ENCODE measurements around the gene TMEM114.

Gene TMEM114

DNA sequence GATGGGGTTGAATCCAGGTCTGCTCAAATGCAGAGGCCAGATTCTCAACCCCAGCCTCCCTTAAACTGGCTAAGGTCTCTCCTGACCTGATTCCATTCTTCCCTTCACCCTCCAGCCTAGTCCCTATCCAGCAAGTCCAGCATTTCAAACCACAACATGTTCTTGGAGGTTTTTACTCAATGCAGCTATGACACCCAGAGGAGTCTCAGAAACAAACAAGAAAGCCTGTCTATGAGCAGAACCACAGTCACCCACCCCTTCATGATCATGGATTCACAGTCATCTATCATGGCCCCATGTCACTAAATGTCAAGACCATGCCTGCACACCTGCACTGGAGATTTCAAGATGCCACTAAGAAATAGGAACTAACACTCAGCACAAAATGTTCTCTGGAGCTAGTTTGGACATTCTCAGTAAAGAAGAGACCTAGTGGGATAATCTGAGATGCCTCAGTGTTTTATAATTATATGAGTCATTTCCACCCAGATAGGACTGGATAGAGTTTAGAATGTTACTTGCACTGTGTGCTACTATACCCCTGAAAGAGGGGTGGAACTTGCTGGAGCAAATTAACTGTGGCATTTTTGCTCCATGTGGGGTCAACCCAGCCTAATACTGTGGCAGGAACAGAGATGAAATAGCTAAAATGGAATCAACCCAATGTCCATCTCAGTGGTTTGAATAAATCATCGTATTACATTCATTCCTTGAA, 21.7 kb upstream of the TMEM114 start:
- no peak for DNase-seq

- no peak for DNase-seq
Observed at GRCh38 chr16:8611122-8611521, 20.8 kb upstream of the TMEM114 start.

DNA sequence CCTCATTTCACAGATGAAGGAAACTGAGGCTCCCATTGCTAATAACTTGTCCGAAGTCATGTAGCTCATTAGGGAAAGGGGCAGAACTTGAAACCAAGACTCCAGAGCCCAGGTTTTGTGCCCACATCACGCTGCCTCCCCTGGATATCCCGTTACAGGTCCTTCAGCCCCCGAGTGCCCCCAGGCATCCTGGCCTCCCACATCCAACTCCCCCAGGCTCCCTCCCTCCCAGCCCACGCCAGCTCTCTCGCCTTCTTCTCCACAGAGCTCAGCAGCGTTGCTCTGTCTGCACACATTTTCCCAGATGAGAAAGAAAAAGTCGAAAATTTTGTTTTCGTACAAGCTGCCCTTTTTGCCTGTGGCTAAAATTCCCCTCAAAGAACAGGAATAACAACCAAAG, 16.9 kb upstream of the TMEM114 start:
- DNase-seq, result no peak

DNA sequence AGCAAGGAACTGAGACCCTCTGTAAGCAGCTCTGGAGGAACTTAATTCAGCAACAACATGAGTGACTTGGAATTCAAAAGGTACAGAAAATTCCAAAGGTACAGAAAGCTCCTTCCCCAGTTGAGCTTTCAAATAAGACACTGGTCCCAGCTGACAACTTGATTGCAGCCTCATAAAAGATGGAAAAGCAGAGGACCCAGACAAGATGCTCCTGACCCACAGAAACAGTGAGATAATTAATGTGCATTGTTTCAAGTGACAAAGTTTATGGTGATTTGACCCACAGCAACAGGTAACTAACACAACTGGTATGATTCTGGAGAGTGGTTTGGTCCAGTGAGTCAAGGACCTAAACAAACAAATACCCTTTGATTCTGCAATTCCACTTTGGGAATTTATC, 15.2 kb upstream of the TMEM114 start:
- no peak for DNase-seq

- DNase-seq, result no peak
Observed at GRCh38 chr16:8600144-8600775, 9.9 kb upstream of the TMEM114 start.

DNA sequence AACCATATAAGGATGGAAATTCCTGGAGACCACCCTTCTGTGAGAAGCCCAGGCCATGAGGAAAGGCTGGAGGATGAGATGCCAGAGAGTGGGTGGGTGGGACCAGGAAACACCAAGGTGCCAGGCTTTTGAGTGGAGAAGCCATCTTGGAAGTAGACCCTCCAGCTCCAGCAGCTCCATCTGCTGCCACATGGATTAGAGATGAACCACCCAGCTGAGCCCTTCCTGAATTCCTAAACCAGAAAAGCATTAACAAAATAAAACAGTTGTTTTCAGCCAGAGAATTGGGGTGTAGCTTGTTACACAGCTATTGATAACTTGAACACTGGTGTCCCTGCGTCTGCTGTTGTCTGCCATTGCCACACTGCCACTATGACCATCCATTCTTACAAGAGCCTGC, 6.3 kb upstream of the TMEM114 start:
- DNase-seq, result no peak

GRCh38 chr16:8595783-8596182, 5.5 kb upstream of the TMEM114 start:
- no peak for DNase-seq

GRCh38 chr16:8594149-8594666, 3.9 kb upstream of the TMEM114 start:
- DNase-seq, result no peak

DNA sequence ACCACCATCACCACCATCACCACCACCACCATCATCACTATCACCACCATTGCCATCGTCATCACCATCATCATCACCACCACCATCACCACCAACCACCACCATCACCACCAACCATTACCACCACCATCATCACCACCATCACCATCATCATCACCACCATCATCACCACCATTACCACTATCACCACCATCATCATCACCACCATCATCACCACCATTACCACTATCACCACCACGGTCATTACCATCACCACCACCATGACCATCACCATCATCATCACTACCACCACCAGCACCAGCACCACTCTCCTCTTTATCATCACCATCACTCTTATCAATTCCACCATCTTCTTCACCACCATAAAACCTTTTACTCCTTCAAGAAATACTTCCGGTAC, 1.1 kb upstream of the TMEM114 start:
- no peak for DNase-seq

DNA sequence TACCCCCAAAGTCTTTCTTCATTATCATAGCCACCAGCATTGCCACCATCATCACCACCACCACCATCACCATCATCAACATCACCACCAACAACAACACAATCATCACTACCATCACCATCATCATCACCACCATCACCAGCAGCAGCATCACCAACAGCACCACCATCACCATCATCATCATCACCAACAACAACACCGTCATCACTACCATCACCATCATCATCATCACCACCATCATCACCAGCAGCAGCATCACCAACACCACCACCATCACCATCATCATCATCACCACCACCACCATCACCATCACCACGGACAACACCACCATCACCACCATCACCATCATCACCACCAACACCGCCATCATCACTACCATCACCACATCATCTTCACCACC, 500 bp upstream of the TMEM114 start:
- DNase-seq, result no peak

DNA sequence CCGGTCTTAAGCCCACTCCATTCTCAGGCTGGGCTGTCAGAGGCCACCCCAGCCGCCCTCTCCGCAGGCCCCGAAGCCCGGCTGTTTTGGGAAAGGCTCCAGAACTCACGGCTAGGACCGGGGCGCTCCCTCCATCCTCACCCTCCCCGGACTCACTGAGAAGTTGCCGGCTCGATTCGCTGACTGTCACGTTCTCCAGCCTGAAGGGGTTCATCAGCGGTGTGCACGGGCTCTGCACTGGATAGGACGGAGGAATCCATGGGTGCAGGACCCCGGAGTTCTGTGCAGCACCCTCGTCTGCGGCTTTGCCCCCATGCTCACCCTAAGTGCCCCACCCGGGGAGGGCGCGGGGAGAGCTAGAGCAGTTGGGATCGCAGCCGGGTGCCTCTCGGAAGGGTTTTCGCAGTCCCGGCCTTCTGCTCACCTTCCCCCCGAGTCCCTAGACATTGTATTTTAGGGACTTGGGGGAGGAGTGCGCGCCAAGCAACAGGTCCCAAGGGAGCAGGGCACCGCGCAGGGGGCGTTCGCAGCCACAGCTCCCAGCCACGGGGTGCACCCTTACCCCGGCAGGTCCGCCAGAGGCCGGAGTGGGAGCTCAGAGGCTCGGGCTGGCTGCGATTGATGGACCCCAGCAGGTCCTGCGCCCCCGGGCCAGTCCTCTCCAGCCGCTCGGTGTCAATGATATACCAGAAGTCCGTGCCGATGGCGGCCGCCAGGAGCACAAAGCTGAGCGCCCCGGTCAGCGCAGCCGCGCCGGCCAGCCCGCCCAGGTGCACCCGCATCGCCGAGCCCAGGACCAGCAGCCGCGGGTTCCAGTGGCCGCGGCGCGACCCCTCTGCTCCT, 1.0 kb downstream of the TMEM114 start:
- DNase-seq, result no peak

GRCh38 chr16:8588682-8589056, 1.6 kb downstream of the TMEM114 start:
- DNase-seq, result no peak

GRCh38 chr16:8587065-8587464, 3.2 kb downstream of the TMEM114 start:
- DNase-seq, result no peak

DNA sequence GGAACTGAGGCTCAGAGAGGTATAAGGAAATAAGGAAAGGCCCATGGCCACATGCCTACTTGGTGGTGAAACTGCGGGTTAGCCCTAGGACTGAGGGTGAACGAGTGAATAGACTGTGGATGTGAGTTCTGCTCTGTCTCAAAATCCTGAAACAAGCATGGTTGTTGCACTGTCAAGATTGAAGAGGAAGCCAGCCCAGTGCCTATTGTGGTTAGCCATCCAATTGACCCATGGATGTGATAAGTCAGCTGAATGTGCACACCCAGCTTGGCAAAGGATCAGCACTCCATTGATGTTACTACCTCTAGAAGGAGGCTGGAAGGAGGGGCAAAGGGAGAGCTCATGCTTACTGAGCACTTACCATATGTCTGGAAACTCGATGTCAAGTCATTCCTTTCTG, 4.5 kb downstream of the TMEM114 start:
- no peak for DNase-seq

- DNase-seq, result no peak
Observed at GRCh38 chr16:8585041-8585440, 5.3 kb downstream of the TMEM114 start.

- DNase-seq, result no peak
Observed at GRCh38 chr16:8583732-8584131, 6.6 kb downstream of the TMEM114 start.

DNA sequence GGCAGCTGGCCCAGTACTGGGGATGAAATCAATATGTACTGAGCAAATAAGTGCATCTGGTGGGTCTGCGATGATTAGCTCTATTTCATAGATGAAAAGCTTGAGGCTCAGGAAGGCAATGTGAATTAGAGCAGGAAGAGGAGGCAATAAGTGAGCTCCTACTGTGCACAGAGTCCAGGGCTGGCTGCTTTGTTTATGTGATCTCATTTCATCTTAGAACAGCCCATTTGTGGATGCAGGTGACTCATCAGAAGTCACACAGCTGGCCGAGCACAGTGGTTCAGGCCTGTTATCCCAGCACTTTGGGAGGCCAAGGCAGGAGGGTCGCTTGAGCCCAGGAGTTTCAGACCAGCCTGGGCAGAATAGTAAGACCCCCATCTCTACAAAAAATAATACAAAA, 7.1 kb downstream of the TMEM114 start:
- DNase-seq, result no peak

DNA sequence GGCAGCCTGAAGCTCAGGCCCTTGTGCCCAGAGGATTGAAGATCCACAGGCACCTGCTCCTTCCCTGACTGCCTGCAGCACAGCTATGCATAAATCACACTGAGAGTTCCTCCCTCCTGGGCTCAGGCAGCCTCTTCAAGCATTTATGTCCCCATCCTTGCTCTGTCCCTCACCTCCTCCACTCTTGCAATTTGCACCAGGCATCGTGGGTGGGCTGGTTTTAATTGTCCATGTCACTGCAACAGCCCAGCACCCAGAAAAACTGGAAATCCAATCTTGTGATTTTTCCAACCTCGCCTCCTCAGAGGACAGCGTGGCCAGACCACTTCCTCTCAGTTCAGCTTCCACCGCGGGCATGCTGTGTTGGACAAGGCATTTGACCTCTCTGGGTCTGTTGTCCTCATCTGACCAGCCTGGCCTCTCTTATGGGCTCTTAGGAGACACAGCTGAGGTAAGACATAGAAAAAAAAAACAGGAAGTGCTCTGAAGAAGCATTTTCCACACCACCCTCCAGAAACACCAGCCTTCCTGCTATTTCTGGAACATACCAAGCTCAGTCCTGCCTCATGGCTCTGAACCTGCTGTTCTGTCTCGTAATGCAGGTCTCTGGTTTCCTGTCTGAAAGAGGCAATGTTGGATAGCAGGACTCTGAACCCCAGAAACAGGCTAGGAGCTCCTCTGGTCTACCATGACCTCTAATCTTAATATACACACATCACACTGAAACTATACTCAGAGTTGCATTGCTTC, 8.3 kb downstream of the TMEM114 start:
- DNase-seq, result peak in 2 of 56 donors; percentile 5 to 13

DNA sequence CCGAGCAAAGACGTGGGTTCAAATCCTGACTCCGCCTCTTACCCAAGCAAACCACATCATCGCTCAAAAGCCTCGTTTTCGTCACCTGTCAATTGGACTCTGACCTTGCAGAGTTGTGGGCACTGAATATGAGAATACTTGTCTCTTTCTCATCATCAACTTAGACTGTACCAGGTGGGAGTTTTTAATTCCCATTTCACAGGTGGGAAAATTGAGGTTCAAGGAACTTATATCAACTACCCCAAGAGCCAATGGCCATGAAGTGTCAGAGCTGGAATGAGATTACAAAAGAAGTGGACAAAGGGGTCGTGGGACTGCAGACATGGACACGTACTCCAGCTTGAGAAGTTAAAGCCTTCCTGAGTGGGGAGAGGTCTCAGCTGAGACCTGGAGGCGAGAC, 10.8 kb downstream of the TMEM114 start:
- DNase-seq, result no peak

DNA sequence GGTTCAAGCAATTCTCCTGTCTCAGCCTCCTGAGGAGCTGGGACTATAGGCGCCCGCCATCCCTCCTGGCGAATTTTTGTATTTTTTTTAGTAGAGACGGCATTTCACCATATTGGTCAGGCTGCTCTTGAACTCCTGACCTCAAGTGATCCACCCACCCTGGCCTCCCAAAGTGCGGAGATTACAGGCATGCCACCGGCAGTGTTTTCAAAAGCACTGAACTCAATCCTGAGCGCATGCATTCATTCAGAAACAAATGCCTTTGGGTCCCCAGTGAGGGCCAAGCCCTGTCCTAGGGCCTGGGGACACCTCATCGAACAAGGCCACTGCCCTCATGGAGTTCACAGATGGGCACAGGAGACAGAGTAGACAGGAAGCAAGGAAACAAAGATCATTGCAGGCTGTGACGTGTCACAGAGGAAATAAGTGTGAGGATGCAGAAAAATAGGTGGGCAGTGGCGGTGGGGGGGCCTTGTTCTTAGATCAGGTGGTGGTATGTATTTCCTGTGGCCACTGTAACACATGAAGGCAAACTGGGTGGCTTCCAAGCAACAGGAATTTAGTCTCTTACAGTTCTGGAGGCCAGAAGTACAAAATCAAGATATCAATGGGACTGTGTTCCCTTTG, 12.5 kb downstream of the TMEM114 start:
- DNase-seq, result no peak
